GM23338 (cell line): ENCODE results near the gene CAT. TPM values are rescaled to one million over a fixed set of nuclear protein-coding genes. Genes with fewer than 3 reads are reported as not detected.

ENCODE experiments used
- ATAC-seq: fragments of 200-7000 bp; cut with Tn5 transposase; 3 replicates; pipeline ENCODE4 v1.9.1; 2020
- DNase-seq: peaks from one replicate; pipeline ENCODE4 v3.0.0-alpha.2; 2015; ENCODE audit warnings: low spot score
- H2AFZ ChIP-seq: fragments of 200-600 bp; sonication (generic); 2 replicates; pipeline ENCODE4 v1.8.0; 2016; ENCODE audit warnings: antibody characterized with exemption, mild to moderate bottlenecking, moderate library complexity
- H3F3A ChIP-seq: fragments of 200-600 bp; sonication (generic); replicated peaks from 2 replicates; pipeline ENCODE4 v1.8.0; 2017; ENCODE audit warnings: antibody characterized with exemption, mixed run types, low read depth
- H3K27ac ChIP-seq: fragments of 200-600 bp; sonication (generic); 2 replicates; pipeline ENCODE4 v1.6.1; 2016; ENCODE audit warnings: low read depth
- H3K27me3 ChIP-seq: fragments of 200-600 bp; sonication (generic); 2 replicates; pipeline ENCODE4 v1.8.0; 2016; ENCODE audit warnings: mild to moderate bottlenecking, mixed run types, moderate library complexity; ENCODE audit not compliant: insufficient read depth
- H3K36me3 ChIP-seq: fragments of 200-600 bp; sonication (generic); 2 replicates; pipeline ENCODE4 v1.8.0; 2016; ENCODE audit warnings: mild to moderate bottlenecking; ENCODE audit not compliant: insufficient read depth
- H3K4me1 ChIP-seq: fragments of 200-600 bp; sonication (generic); 2 replicates; pipeline ENCODE4 v1.8.0; 2016; ENCODE audit warnings: mild to moderate bottlenecking, moderate library complexity; ENCODE audit not compliant: insufficient read depth
- H3K4me2 ChIP-seq: fragments of 200-600 bp; sonication (generic); 2 replicates; pipeline ENCODE4 v1.7.1; 2017; ENCODE audit warnings: mixed run types
- H3K4me3 ChIP-seq: fragments of 200-600 bp; sonication (generic); 2 replicates; pipeline ENCODE4 v1.6.1; 2016; ENCODE audit warnings: mixed run types
- H3K79me2 ChIP-seq: fragments of 200-600 bp; sonication (generic); replicated peaks from 2 replicates; pipeline ENCODE4 v1.8.0; 2017; ENCODE audit warnings: mild to moderate bottlenecking; ENCODE audit not compliant: insufficient read depth
- H3K9me2 ChIP-seq: fragments of 200-600 bp; sonication (generic); 2 replicates; pipeline ENCODE4 v1.8.0; 2017; ENCODE audit not compliant: insufficient read depth
- H4K20me1 ChIP-seq: fragments of 200-600 bp; sonication (generic); replicated peaks from 2 replicates; pipeline ENCODE4 v1.8.0; 2017; ENCODE audit warnings: mild to moderate bottlenecking; ENCODE audit not compliant: insufficient read depth
- H3K27ac Mint-ChIP-seq: 2 replicates; pipeline ENCODE4 v1.8.0; 2020; ENCODE audit warnings: inconsistent platforms, mild to moderate bottlenecking, moderate library complexity, mixed read lengths
- H3K27me3 Mint-ChIP-seq: 3 replicates; pipeline ENCODE4 v1.8.0; 2022; ENCODE audit warnings: low read depth, mild to moderate bottlenecking, moderate library complexity, mixed read lengths, inconsistent platforms; ENCODE audit not compliant: insufficient read depth, poor library complexity
- H3K36me3 Mint-ChIP-seq: 3 replicates; pipeline ENCODE4 v1.8.0; 2021; ENCODE audit warnings: low read depth, mild to moderate bottlenecking, inconsistent platforms, moderate library complexity, mixed read lengths
- H3K4me1 Mint-ChIP-seq: 3 replicates; pipeline ENCODE4 v1.8.0; 2020; ENCODE audit warnings: mild to moderate bottlenecking, inconsistent platforms, mixed read lengths
- H3K4me3 Mint-ChIP-seq: 3 replicates; pipeline ENCODE4 v1.8.0; 2021; ENCODE audit warnings: moderate library complexity, mild to moderate bottlenecking, inconsistent platforms, mixed read lengths
- H3K9me3 Mint-ChIP-seq: 3 replicates; pipeline ENCODE4 v1.8.0; 2020; ENCODE audit warnings: moderate library complexity, mild to moderate bottlenecking, inconsistent platforms, mixed read lengths
- CREB1 ChIP-seq: fragments of 250-450 bp; sonication (Bioruptor Pico); IDR thresholded peaks from 2 replicates; pipeline ENCODE4 v1.5.0; 2020; ENCODE audit warnings: low read depth, mild to moderate bottlenecking, moderate library complexity
- ETS1 ChIP-seq: IDR thresholded peaks from 2 replicates; pipeline ENCODE4 v1.6.1; 2016; ENCODE audit warnings: antibody characterized with exemption
- JUNB ChIP-seq: IDR thresholded peaks from one replicate; pipeline ENCODE4 v1.6.1; 2016; ENCODE audit warnings: antibody characterized with exemption; ENCODE audit not compliant: unreplicated experiment
- NANOG ChIP-seq: IDR thresholded peaks from 2 replicates; pipeline ENCODE4 v1.6.1; 2016; ENCODE audit warnings: antibody characterized with exemption, borderline replicate concordance
- STAT1 ChIP-seq: IDR thresholded peaks from one replicate; pipeline ENCODE4 v1.6.1; 2016; ENCODE audit warnings: antibody characterized with exemption; ENCODE audit not compliant: unreplicated experiment
- ZNF114 ChIP-seq: fragments of 250-450 bp; sonication (Bioruptor Pico); IDR thresholded peaks from 2 replicates; pipeline ENCODE4 v1.5.0; 2020; ENCODE audit warnings: mild to moderate bottlenecking, moderate library complexity
- ZNF331 ChIP-seq: fragments of 250-450 bp; sonication (Bioruptor Pico); IDR thresholded peaks from 2 replicates; pipeline ENCODE4 v1.5.0; 2020; ENCODE audit warnings: low read depth, mild to moderate bottlenecking, moderate library complexity
- polyA plus RNA-seq: library from polyadenylated mRNA; unstranded; fragments of >200 nt; fragmentation: Nextera tagmentation; extraction: Ambion mirVana; gene quantifications from 2 replicates; pipeline ENCODE4 v1.2.1, GENCODE V29; 2016
- total RNA-seq: library from RNA; depleted of rRNA; stranded (reverse); fragments of >200 nt; shearing (Covaris generic); gene quantifications from 2 replicates; pipeline ENCODE4 v1.2.3, GENCODE V29; 2014
- TF ChIP-seq, protein P1 (sequence below), 2 experiments: fragments of 200-600 bp in 1 of 2; sonication (generic) in 1 of 2; conservative IDR thresholded peaks; 2 replicates each; pipeline versions ENCODE4 v1.5.1 to v1.6.1; 2016 to 2017; ENCODE audit warnings: antibody characterized with exemption in 2 of 2, low read depth in 2 of 2, mild to moderate bottlenecking in 2 of 2, moderate library complexity in 1 of 2
- TF ChIP-seq, protein P2 (sequence below): IDR thresholded peaks from one replicate; pipeline ENCODE4 v1.6.1; 2018; ENCODE audit warnings: antibody characterized with exemption; ENCODE audit not compliant: unreplicated experiment

The CAT gene
- total and polyA plus RNA-seq, 2 experiments from 2014 or later, result 15.9 to 24.0 TPM

GRCh38 chr11:34478845-34479663 is 40.3 kb downstream of the CAT start:
- Mint-ChIP-seq H3K4me1 (no peaks in the 10 kb centered on the region), H3K4me3 (no peak overlapping the region), H3K27me3 (no peaks in the 10 kb centered on the region), H3K9me3 (no peaks in the 10 kb centered on the region), H3K36me3 (no peaks in the 10 kb centered on the region), H3K27ac (no peak overlapping the region)
- H3K4me2 ChIP-seq, result no peak overlapping the region
- H3K79me2 ChIP-seq, result no peaks in the 10 kb centered on the region
- no peaks in the 10 kb centered on the region for H4K20me1 ChIP-seq
- H3K4me3 ChIP-seq, result no peak overlapping the region
- TF ChIP-seq, protein P1, sequence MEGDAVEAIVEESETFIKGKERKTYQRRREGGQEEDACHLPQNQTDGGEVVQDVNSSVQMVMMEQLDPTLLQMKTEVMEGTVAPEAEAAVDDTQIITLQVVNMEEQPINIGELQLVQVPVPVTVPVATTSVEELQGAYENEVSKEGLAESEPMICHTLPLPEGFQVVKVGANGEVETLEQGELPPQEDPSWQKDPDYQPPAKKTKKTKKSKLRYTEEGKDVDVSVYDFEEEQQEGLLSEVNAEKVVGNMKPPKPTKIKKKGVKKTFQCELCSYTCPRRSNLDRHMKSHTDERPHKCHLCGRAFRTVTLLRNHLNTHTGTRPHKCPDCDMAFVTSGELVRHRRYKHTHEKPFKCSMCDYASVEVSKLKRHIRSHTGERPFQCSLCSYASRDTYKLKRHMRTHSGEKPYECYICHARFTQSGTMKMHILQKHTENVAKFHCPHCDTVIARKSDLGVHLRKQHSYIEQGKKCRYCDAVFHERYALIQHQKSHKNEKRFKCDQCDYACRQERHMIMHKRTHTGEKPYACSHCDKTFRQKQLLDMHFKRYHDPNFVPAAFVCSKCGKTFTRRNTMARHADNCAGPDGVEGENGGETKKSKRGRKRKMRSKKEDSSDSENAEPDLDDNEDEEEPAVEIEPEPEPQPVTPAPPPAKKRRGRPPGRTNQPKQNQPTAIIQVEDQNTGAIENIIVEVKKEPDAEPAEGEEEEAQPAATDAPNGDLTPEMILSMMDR (conservative IDR thresholded peaks at IDR 0.05; ENCODE audit: low read depth in 2 of 2), result no peak
- no peak for TF ChIP-seq ZNF331
- TF ChIP-seq CREB1 (CRISPR knock-in tag), result no peak
- TF ChIP-seq JUNB, result no peak
- TF ChIP-seq ETS1, result no peak
- TF ChIP-seq STAT1, result no peak
- no peak for TF ChIP-seq ZNF114 (CRISPR knock-in tag)
- TF ChIP-seq, protein P2, sequence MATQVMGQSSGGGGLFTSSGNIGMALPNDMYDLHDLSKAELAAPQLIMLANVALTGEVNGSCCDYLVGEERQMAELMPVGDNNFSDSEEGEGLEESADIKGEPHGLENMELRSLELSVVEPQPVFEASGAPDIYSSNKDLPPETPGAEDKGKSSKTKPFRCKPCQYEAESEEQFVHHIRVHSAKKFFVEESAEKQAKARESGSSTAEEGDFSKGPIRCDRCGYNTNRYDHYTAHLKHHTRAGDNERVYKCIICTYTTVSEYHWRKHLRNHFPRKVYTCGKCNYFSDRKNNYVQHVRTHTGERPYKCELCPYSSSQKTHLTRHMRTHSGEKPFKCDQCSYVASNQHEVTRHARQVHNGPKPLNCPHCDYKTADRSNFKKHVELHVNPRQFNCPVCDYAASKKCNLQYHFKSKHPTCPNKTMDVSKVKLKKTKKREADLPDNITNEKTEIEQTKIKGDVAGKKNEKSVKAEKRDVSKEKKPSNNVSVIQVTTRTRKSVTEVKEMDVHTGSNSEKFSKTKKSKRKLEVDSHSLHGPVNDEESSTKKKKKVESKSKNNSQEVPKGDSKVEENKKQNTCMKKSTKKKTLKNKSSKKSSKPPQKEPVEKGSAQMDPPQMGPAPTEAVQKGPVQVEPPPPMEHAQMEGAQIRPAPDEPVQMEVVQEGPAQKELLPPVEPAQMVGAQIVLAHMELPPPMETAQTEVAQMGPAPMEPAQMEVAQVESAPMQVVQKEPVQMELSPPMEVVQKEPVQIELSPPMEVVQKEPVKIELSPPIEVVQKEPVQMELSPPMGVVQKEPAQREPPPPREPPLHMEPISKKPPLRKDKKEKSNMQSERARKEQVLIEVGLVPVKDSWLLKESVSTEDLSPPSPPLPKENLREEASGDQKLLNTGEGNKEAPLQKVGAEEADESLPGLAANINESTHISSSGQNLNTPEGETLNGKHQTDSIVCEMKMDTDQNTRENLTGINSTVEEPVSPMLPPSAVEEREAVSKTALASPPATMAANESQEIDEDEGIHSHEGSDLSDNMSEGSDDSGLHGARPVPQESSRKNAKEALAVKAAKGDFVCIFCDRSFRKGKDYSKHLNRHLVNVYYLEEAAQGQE, result no peak
- no peak for TF ChIP-seq NANOG
- no peak overlapping the region for H3K27ac ChIP-seq
- no peaks in the 10 kb centered on the region for H3F3A ChIP-seq
- ATAC-seq (no peak), DNase-seq (no peak)
- H3K27me3 ChIP-seq, result no peaks in the 10 kb centered on the region
- no peaks in the 10 kb centered on the region for H3K4me1 ChIP-seq
- H3K9me2 ChIP-seq, result no peaks in the 10 kb centered on the region
- H2AFZ ChIP-seq, result no peak overlapping the region
- no peaks in the 10 kb centered on the region for H3K36me3 ChIP-seq
